GM21526 (cell line): ENCODE results near the gene CARMIL3.

ENCODE experiments used
- ATAC-seq: cut with Tn5 transposase; IDR thresholded peaks from one replicate; pipeline ENCODE4 v1.9.1; 2021; ENCODE audit warnings: moderate library complexity; ENCODE audit not compliant: unreplicated experiment, low FRiP score

The CARMIL3 gene

GRCh38 chr14:24060443-24060842 lies 8.6 kb downstream of the CARMIL3 start:
- no peak for ATAC-seq

GRCh38 chr14:24060984-24061913 lies 9.4 kb downstream of the CARMIL3 start:
- ATAC-seq: no peak

GRCh38 chr14:24062216-24062980 lies 10.6 kb downstream of the CARMIL3 start:
- ATAC-seq: no peak

GRCh38 chr14:24063263-24063836 lies 11.5 kb downstream of the CARMIL3 start:
- ATAC-seq: no peak

- no peak for ATAC-seq
Observed at GRCh38 chr14:24064091-24064795, 12.4 kb downstream of the CARMIL3 start.

GRCh38 chr14:24064856-24065255 lies 13.0 kb downstream of the CARMIL3 start:
- ATAC-seq: no peak

- ATAC-seq: no peak
Observed at GRCh38 chr14:24065408-24065807, 13.6 kb downstream of the CARMIL3 start.

GRCh38 chr14:24066496-24067132 lies 14.8 kb downstream of the CARMIL3 start:
- ATAC-seq: no peak

- no peak for ATAC-seq
Observed at GRCh38 chr14:24067133-24068082, 15.6 kb downstream of the CARMIL3 start.

GRCh38 chr14:24068711-24069410 lies 17.1 kb downstream of the CARMIL3 start:
- ATAC-seq: no peak

- ATAC-seq: no peak
Observed at GRCh38 chr14:24069411-24069735, 17.6 kb downstream of the CARMIL3 start.

GRCh38 chr14:24070285-24071143 lies 18.7 kb downstream of the CARMIL3 start:
- no peak for ATAC-seq

GRCh38 chr14:24071144-24071697 lies 19.4 kb downstream of the CARMIL3 start, which contains the start of gene CPNE6:
Gene CPNE6 (plus strand): TSS chr14:24071562. CDS start chr14:24072937, 1,375 bp downstream.
- no peak for ATAC-seq

- ATAC-seq: no peak
Observed at GRCh38 chr14:24071836-24072430, 20.1 kb downstream of the CARMIL3 start.

- ATAC-seq: no peak
Observed at GRCh38 chr14:24072436-24072835, 20.6 kb downstream of the CARMIL3 start.

GRCh38 chr14:24072881-24073877 lies 21.4 kb downstream of the CARMIL3 start:
- ATAC-seq: no peak
